Measurements from ENCODE around the gene PIK3C2G.
"Not testable (repeated sequence)": the region's sequence is repeated elsewhere in the genome, so short reads cannot be mapped to it uniquely, and the experiment has no call there.

PIK3C2G gene

GRCh38 chr12:18483698-18484325 lies 222.5 kb downstream of the PIK3C2G start:
- no peak overlapping the region for H3K27ac ChIP-seq
- H3K9me3 ChIP-seq, result no peaks in the 10 kb centered on the region
- TF ChIP-seq CTCF (IDR thresholded peaks at IDR 0.05), result no peak
- H3K4me1 ChIP-seq (ENCODE audit: control insufficient read depth in 1 of 2, insufficient read depth in 1 of 2, low read depth in 1 of 2, low read length in 1 of 2), result no peaks in the 10 kb centered on the region
- H3K4me3 ChIP-seq (ENCODE audit: low read depth in 1 of 2, low read length in 1 of 2), result no peak overlapping the region
- no peaks in the 10 kb centered on the region for H3K36me3 ChIP-seq
- no peaks in the 10 kb centered on the region for H3K27me3 ChIP-seq

GRCh38 chr12:18486036-18486435 lies 224.7 kb downstream of the PIK3C2G start:
- no peaks in the 10 kb centered on the region for H3K36me3 ChIP-seq

GRCh38 chr12:18487509-18487908 lies 226.2 kb downstream of the PIK3C2G start:
- no peaks in the 10 kb centered on the region for H3K9me3 ChIP-seq
- H3K4me1 ChIP-seq (ENCODE audit: control insufficient read depth in 1 of 2, insufficient read depth in 1 of 2, low read depth in 1 of 2, low read length in 1 of 2), result no peaks in the 10 kb centered on the region
- no peaks in the 10 kb centered on the region for H3K27me3 ChIP-seq
- no peak for TF ChIP-seq CTCF (IDR thresholded peaks at IDR 0.05)
- no peaks in the 10 kb centered on the region for H3K36me3 ChIP-seq
- H3K27ac ChIP-seq, result no peak overlapping the region
- no peak overlapping the region for H3K4me3 ChIP-seq (ENCODE audit: low read depth in 1 of 2, low read length in 1 of 2)

More at GRCh38 chr12:18486036-18486435, 224.7 kb downstream of the PIK3C2G start:
- TF ChIP-seq CTCF (IDR thresholded peaks at IDR 0.05), result no peak
- Histone ChIP-seq H3K27me3 (no peaks in the 10 kb centered on the region), H3K4me3 (ENCODE audit: low read depth in 1 of 2, low read length in 1 of 2) (no peak overlapping the region), H3K4me1 (ENCODE audit: control insufficient read depth in 1 of 2, insufficient read depth in 1 of 2, low read depth in 1 of 2, low read length in 1 of 2) (no peaks in the 10 kb centered on the region), H3K9me3 (no peaks in the 10 kb centered on the region), H3K27ac (no peak overlapping the region)

- Histone ChIP-seq H3K27me3 (no peaks in the 10 kb centered on the region), H3K9me3 (no peaks in the 10 kb centered on the region), H3K4me3 (ENCODE audit: low read depth in 1 of 2, low read length in 1 of 2) (no peak overlapping the region), H3K36me3 (no peaks in the 10 kb centered on the region), H3K4me1 (ENCODE audit: control insufficient read depth in 1 of 2, insufficient read depth in 1 of 2, low read depth in 1 of 2, low read length in 1 of 2) (no peaks in the 10 kb centered on the region), H3K27ac (no peak overlapping the region)
- no peak for TF ChIP-seq CTCF (IDR thresholded peaks at IDR 0.05)
Observed at GRCh38 chr12:18492372-18493025, 231.2 kb downstream of the PIK3C2G start.

- H3K36me3 ChIP-seq, result no peaks in the 10 kb centered on the region
- no peaks in the 10 kb centered on the region for H3K4me1 ChIP-seq (ENCODE audit: control insufficient read depth in 1 of 2, insufficient read depth in 1 of 2, low read depth in 1 of 2, low read length in 1 of 2)
- TF ChIP-seq CTCF (IDR thresholded peaks at IDR 0.05), result no peak
- no peaks in the 10 kb centered on the region for H3K27me3 ChIP-seq
- no peak overlapping the region for H3K27ac ChIP-seq
- no peaks in the 10 kb centered on the region for H3K9me3 ChIP-seq
- H3K4me3 ChIP-seq (ENCODE audit: low read depth in 1 of 2, low read length in 1 of 2), result no peak overlapping the region
Observed at GRCh38 chr12:18496156-18496555, 234.8 kb downstream of the PIK3C2G start.

GRCh38 chr12:18500160-18500574 lies 238.8 kb downstream of the PIK3C2G start:
- H3K4me1 ChIP-seq (ENCODE audit: control insufficient read depth in 1 of 2, insufficient read depth in 1 of 2, low read depth in 1 of 2, low read length in 1 of 2); H3K27me3 ChIP-seq; H3K27ac ChIP-seq; H3K9me3 ChIP-seq; H3K4me3 ChIP-seq (ENCODE audit: low read depth in 1 of 2, low read length in 1 of 2); H3K36me3 ChIP-seq: not testable (repeated sequence)

GRCh38 chr12:18500736-18501135 lies 239.4 kb downstream of the PIK3C2G start:
- not testable (repeated sequence) for H3K36me3 ChIP-seq; H3K4me3 ChIP-seq (ENCODE audit: low read depth in 1 of 2, low read length in 1 of 2); H3K9me3 ChIP-seq; H3K27ac ChIP-seq; H3K27me3 ChIP-seq; H3K4me1 ChIP-seq (ENCODE audit: control insufficient read depth in 1 of 2, insufficient read depth in 1 of 2, low read depth in 1 of 2, low read length in 1 of 2)
